GM18909 (cell line): ENCODE data around the gene NAT14.
"Not testable (repeated sequence)": the region's sequence is repeated elsewhere in the genome, so short reads cannot be mapped to it uniquely, and the experiment has no call there.

Experiments
- ATAC-seq: cut with Tn5 transposase; IDR thresholded peaks from one replicate; pipeline ENCODE4 v1.9.1; 2021; ENCODE audit warnings: mild to moderate bottlenecking; ENCODE audit not compliant: unreplicated experiment, poor library complexity

NAT14 gene

GRCh38 chr19:55529636-55530234, 44.7 kb downstream of the NAT14 start:
- no peak for ATAC-seq

- no peak for ATAC-seq
Observed at GRCh38 chr19:55530996-55531395, 46.0 kb downstream of the NAT14 start.

GRCh38 chr19:55534280-55534679, 49.3 kb downstream of the NAT14 start:
- ATAC-seq, result not testable (repeated sequence)

- ATAC-seq, result no peak
Observed at GRCh38 chr19:55535173-55535964, 50.4 kb downstream of the NAT14 start.

GRCh38 chr19:55535965-55536350, 51.0 kb downstream of the NAT14 start:
- ATAC-seq, result no peak

- no peak for ATAC-seq
Observed at GRCh38 chr19:55536366-55536765, 51.4 kb downstream of the NAT14 start.
